HCT116 (cell line): ENCODE measurements around the gene MYO3B. TPM values are rescaled to one million over a fixed set of nuclear protein-coding genes. Genes with fewer than 3 reads are reported as not detected.

ENCODE experiments used
- ATAC-seq: fragments of 200-7000 bp; cut with Tn5 transposase; 2 replicates; pipeline ENCODE4 v1.9.1; 2020; ENCODE audit warnings: mild to moderate bottlenecking, moderate library complexity
- BruUV-seq: library from RNA; stranded (reverse); fragments of 400-500 nt; replicated peaks from 2 replicates; lab custom pipeline; 2021; lab: Mats Ljungman, UMichigan
- CTCF ChIA-PET: fragments of 300-600 bp; sonication (Branson Sonifier 250); formaldehyde crosslinking; loops from one replicate; lab custom pipeline; 2021; ENCODE audit warnings: antibody characterized with exemption; lab: Charles Lee
- POLR2A ChIA-PET: fragments of 300-600, 350-600 bp; sonication (Branson Sonifier 250); formaldehyde crosslinking; loops from one replicate; lab custom pipeline; 2021; ENCODE audit warnings: antibody characterized with exemption; lab: Charles Lee
- RAD21 ChIA-PET, 2 experiments: fragments of 300-600 bp; sonication (Branson Sonifier 250); formaldehyde crosslinking; loops; one replicate each; lab custom pipeline; 2023; ENCODE audit warnings: low total read pairs in 2 of 2; ENCODE audit not compliant: uncharacterized antibody in 2 of 2, unreplicated experiment in 2 of 2, low non-redundant PET in 1 of 2; lab: Charles Lee
- DNase-seq: peaks from one replicate; pipeline ENCODE4 v3.0.0-alpha.2; 2010; ENCODE audit warnings: low read depth, low spot score
- H2AFZ ChIP-seq: fragments of 200-600 bp; shearing (Covaris generic), sonication (generic); 2 replicates; pipeline ENCODE4 v1.6.1; 2017; ENCODE audit warnings: low read depth, mixed run types, mixed read lengths, antibody characterized with exemption, low read length; ENCODE audit not compliant: poor library complexity, severe bottlenecking
- H3K27ac ChIP-seq: 2 replicates; pipeline ENCODE4 v1.5.1; 2012; ENCODE audit warnings: low read depth, low read length
- H3K27me3 ChIP-seq: fragments of 200-600 bp; sonication (generic); 2 replicates; pipeline ENCODE4 v1.6.1; 2016; ENCODE audit warnings: mixed run types, low read length, mixed read lengths; ENCODE audit not compliant: insufficient read depth
- H3K36me3 ChIP-seq, 2 experiments: fragments of 200-500 bp in 1 of 2; fragments of 200-600 bp in 1 of 2; sonication (Bioruptor generic) in 1 of 2; sonication (generic) in 1 of 2; 2 replicates each; pipeline versions ENCODE4 v1.5.1 to v1.6.1; 2014 to 2016; ENCODE audit warnings: low read length in 2 of 2, inconsistent platforms in 1 of 2, mixed read lengths in 1 of 2, mixed run types in 1 of 2; ENCODE audit not compliant: insufficient read depth in 2 of 2, control insufficient read depth in 1 of 2
- H3K4me1 ChIP-seq, 2 experiments: fragments of 200-600 bp in 1 of 2; sonication (generic) in 1 of 2; 2 replicates each; pipeline versions ENCODE4 v1.5.1 to v1.6.1; 2012 to 2017; ENCODE audit warnings: low read length in 2 of 2, inconsistent platforms in 1 of 2, mild to moderate bottlenecking in 1 of 2, mixed read lengths in 1 of 2, mixed run types in 1 of 2, moderate library complexity in 1 of 2; ENCODE audit not compliant: insufficient read depth in 2 of 2, control insufficient read depth in 1 of 2
- H3K4me2 ChIP-seq: fragments of 200-600 bp; sonication (generic); 2 replicates; pipeline ENCODE4 v1.6.1; 2017; ENCODE audit warnings: mixed run types, low read length, mixed read lengths
- H3K4me3 ChIP-seq, 2 experiments: fragments of 200-600 bp in 1 of 2; sonication (generic) in 1 of 2; replicated peaks in 1 of 2; 2 replicates each; pipeline ENCODE4 v1.5.1; 2011 to 2016; ENCODE audit warnings: low read length in 2 of 2, control low read depth in 1 of 2, low read depth in 1 of 2, mild to moderate bottlenecking in 1 of 2, mixed read lengths in 1 of 2, mixed run types in 1 of 2
- H3K79me2 ChIP-seq: fragments of 200-600 bp; sonication (generic); 2 replicates; pipeline ENCODE4 v1.6.1; 2017; ENCODE audit warnings: mild to moderate bottlenecking, mixed run types, low read length, moderate library complexity, mixed read lengths; ENCODE audit not compliant: insufficient read depth
- H3K9ac ChIP-seq: fragments of 200-600 bp; sonication (generic); 2 replicates; pipeline ENCODE4 v1.6.1; 2016; ENCODE audit warnings: low read length, mixed read lengths
- H3K9me2 ChIP-seq: fragments of 200-600 bp; sonication (generic), shearing (Covaris generic); 2 replicates; pipeline ENCODE4 v1.6.1; 2017; ENCODE audit warnings: mixed run types, mild to moderate bottlenecking, moderate library complexity; ENCODE audit not compliant: insufficient read depth
- H3K9me3 ChIP-seq, 2 experiments: fragments of 200-500 bp in 1 of 2; fragments of 200-600 bp in 1 of 2; sonication (Bioruptor generic) in 1 of 2; sonication (generic) in 1 of 2; 2 replicates each; pipeline ENCODE4 v1.6.1; 2014 to 2017; ENCODE audit warnings: low read length in 2 of 2, mixed read lengths in 2 of 2, inconsistent platforms in 1 of 2, low read depth in 1 of 2, mild to moderate bottlenecking in 1 of 2, mixed run types in 1 of 2, moderate library complexity in 1 of 2; ENCODE audit not compliant: control insufficient read depth in 1 of 2, insufficient read depth in 1 of 2
- H4K20me1 ChIP-seq: fragments of 200-600 bp; sonication (generic), shearing (Covaris generic); 2 replicates; pipeline ENCODE4 v1.6.1; 2017; ENCODE audit warnings: mixed run types, mild to moderate bottlenecking, moderate library complexity; ENCODE audit not compliant: insufficient read depth
- CBX3 ChIP-seq: IDR thresholded peaks from 2 replicates; pipeline ENCODE4 v1.6.1; 2012; ENCODE audit warnings: low read depth
- CEBPB ChIP-seq: IDR thresholded peaks from 2 replicates; pipeline ENCODE4 v1.6.1; 2012; ENCODE audit warnings: low read depth
- EGR1 ChIP-seq: IDR thresholded peaks from 2 replicates; pipeline ENCODE4 v1.6.1; 2012; ENCODE audit warnings: low read depth
- ELF1 ChIP-seq: IDR thresholded peaks from 2 replicates; pipeline ENCODE4 v1.6.1; 2012; ENCODE audit warnings: low read depth, borderline replicate concordance
- EZH2 ChIP-seq: fragments of 200-600 bp; sonication (generic); IDR thresholded peaks from 2 replicates; pipeline ENCODE4 v1.6.1; 2017; ENCODE audit warnings: antibody characterized with exemption, mixed run types
- EZH2phosphoT487 ChIP-seq: fragments of 200-600 bp; IDR thresholded peaks from 2 replicates; pipeline ENCODE4 v1.6.1; 2018; ENCODE audit warnings: antibody characterized with exemption, borderline replicate concordance
- MAX ChIP-seq: IDR thresholded peaks from 2 replicates; pipeline ENCODE4 v1.6.1; 2012
- POLR2A ChIP-seq: IDR thresholded peaks from 2 replicates; pipeline ENCODE4 v1.7.0; 2011; ENCODE audit warnings: borderline replicate concordance; ENCODE audit not compliant: insufficient read depth, insufficient read length; ENCODE audit errors: extremely low read depth
- RAD21 ChIP-seq: IDR thresholded peaks from 2 replicates; pipeline ENCODE4 v1.6.1; 2012; ENCODE audit warnings: low read depth, mild to moderate bottlenecking
- TCF7L2 ChIP-seq: IDR thresholded peaks from 2 replicates; pipeline ENCODE4 v1.7.0; 2011; ENCODE audit warnings: borderline replicate concordance, inconsistent platforms; ENCODE audit not compliant: insufficient read depth, insufficient read length; ENCODE audit errors: extremely low read depth
- ZNF274 ChIP-seq: fragments of 200-500 bp; sonication (Bioruptor generic); IDR thresholded peaks from 2 replicates; pipeline ENCODE4 v1.6.1; 2014; ENCODE audit warnings: mild to moderate bottlenecking, low read depth, low read length, inconsistent platforms
- intact Hi-C: fragments of 100-400 bp; cut with micrococcal nuclease; formaldehyde crosslinking; loops from 2 replicates; pipeline ENCODE4 v1.10.0; 2022
- total RNA-seq: library from RNA; stranded (reverse); gene quantifications from one replicate; pipeline ENCODE4 v1.2.1, GENCODE V29; 2021; ENCODE audit not compliant: unreplicated experiment

Gene MYO3B
- total RNA-seq, 1 experiment from 2014 or later, result not detected

- no peaks in the 10 kb centered on the region for H3K36me3 ChIP-seq
- ChIA-PET RAD21 (no interaction called here), POLR2A (no interaction called here), CTCF (no interaction called here)
- ATAC-seq (no peak), DNase-seq (no peak)
- no peak overlapping the region for H3K4me3 ChIP-seq
- no peak overlapping the region for H3K4me2 ChIP-seq
- H3K9ac ChIP-seq, result no peak overlapping the region
- no peaks in the 10 kb centered on the region for H3K9me2 ChIP-seq
- H2AFZ ChIP-seq, result no peak overlapping the region
- no peak overlapping the region for H3K27ac ChIP-seq
- BruUV-seq, result no TSS peak
- no peaks in the 10 kb centered on the region for H3K4me1 ChIP-seq
- no peaks in the 10 kb centered on the region for H3K79me2 ChIP-seq
- no peaks in the 10 kb centered on the region for H4K20me1 ChIP-seq
- no peaks in the 10 kb centered on the region for H3K27me3 ChIP-seq
- no peaks in the 10 kb centered on the region for H3K9me3 ChIP-seq
- intact Hi-C loops, result no loop called here
- TF ChIP-seq CBX3, result no peak
- no peak for TF ChIP-seq EZH2
- no peak for TF ChIP-seq ZNF274
- TF ChIP-seq RAD21, result no peak
- no peak for TF ChIP-seq TCF7L2
- no peak for TF ChIP-seq MAX
- TF ChIP-seq CEBPB, result no peak
- TF ChIP-seq, all 23 proteins: peak for 0
Observed at GRCh38 chr2:170605862-170606261, 427.9 kb downstream of the MYO3B start.

- Histone ChIP-seq H2AFZ (no peak overlapping the region), H3K4me2 (no peak overlapping the region), H3K79me2 (no peaks in the 10 kb centered on the region), H3K4me3 (no peak overlapping the region), H3K9ac (no peak overlapping the region), H3K9me2 (no peaks in the 10 kb centered on the region), H3K4me1 (no peaks in the 10 kb centered on the region), H3K27ac (no peak overlapping the region), H3K9me3 (no peaks in the 10 kb centered on the region), H3K27me3 (no peaks in the 10 kb centered on the region), H3K36me3 (no peaks in the 10 kb centered on the region), H4K20me1 (no peaks in the 10 kb centered on the region)
- BruUV-seq, result no TSS peak
- ATAC-seq (no peak), DNase-seq (no peak)
- ChIA-PET POLR2A (no interaction called here), RAD21 (no interaction called here), CTCF (no interaction called here)
- intact Hi-C loops, result no loop called here
- TF ChIP-seq EZH2phosphoT487, result no peak
- no peak for TF ChIP-seq EZH2
- no peak for TF ChIP-seq ZNF274
- TF ChIP-seq POLR2A, result no peak
- TF ChIP-seq ELF1, result no peak
- no peak for TF ChIP-seq EGR1
Observed at GRCh38 chr2:170607171-170607570, 429.2 kb downstream of the MYO3B start.
